ENCODE data around the gene BCDIN3D. TPM values are rescaled to one million over a fixed set of nuclear protein-coding genes. Genes with fewer than 3 reads are reported as not detected.

BCDIN3D gene
- total RNA-seq, 1 donor = 5.4 TPM

DNA sequence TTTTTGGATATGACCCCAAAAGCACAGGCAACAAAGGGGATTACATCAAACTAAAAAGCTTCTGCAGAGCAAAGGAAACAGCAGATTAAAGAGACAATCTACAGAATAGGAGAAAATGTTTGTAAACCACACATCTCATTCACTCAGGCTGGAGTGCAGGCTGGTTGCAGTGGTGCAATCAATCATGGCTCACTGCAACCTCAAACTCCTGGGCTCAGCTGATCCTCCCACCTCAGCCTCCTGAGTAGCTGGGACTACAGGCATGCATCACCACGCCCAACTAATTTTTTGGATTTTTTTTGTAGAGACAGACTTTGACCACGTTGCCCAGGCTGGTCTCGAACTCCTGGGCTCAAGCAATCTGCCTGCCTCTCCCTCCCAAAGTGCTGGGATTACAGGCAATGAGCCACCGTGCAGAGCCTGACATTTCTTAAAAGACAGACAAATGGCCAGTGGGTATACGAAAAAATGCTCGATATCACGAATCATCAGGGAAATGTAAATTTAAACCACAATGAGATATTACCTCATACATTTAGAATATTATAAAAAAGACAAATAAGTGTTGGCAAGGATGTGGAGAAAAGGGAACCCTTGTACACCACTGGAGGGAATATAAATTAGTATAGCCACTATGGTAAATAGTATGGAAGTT, 24.5 kb downstream of the BCDIN3D start:
- TF ChIP-seq, protein P1, sequence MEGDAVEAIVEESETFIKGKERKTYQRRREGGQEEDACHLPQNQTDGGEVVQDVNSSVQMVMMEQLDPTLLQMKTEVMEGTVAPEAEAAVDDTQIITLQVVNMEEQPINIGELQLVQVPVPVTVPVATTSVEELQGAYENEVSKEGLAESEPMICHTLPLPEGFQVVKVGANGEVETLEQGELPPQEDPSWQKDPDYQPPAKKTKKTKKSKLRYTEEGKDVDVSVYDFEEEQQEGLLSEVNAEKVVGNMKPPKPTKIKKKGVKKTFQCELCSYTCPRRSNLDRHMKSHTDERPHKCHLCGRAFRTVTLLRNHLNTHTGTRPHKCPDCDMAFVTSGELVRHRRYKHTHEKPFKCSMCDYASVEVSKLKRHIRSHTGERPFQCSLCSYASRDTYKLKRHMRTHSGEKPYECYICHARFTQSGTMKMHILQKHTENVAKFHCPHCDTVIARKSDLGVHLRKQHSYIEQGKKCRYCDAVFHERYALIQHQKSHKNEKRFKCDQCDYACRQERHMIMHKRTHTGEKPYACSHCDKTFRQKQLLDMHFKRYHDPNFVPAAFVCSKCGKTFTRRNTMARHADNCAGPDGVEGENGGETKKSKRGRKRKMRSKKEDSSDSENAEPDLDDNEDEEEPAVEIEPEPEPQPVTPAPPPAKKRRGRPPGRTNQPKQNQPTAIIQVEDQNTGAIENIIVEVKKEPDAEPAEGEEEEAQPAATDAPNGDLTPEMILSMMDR (IDR thresholded peaks at IDR 0.05; ENCODE audit: extremely low read depth, low read depth, low read length) = no peak
- Histone ChIP-seq H3K79me2 (ENCODE audit: insufficient read depth, low read length) (peaks cover 45% of the 10 kb centered on the region), H3K27me3 (ENCODE audit: insufficient read depth, low read length) (no peaks in the 10 kb centered on the region), H4K20me1 (ENCODE audit: insufficient read depth, low read length) (peaks cover 66% of the 10 kb centered on the region), H3K9me3 (ENCODE audit: low read depth, low read length) (no peaks in the 10 kb centered on the region), H3K36me3 (ENCODE audit: insufficient read depth, low read length) (peaks cover 16% of the 10 kb centered on the region), H3K4me2 (ENCODE audit: insufficient read depth, low read length) (no peak overlapping the region), H3K4me3 (ENCODE audit: insufficient read depth, low read length) (no peak overlapping the region), H3K4me1 (ENCODE audit: insufficient read depth, low read length) (peaks cover 5% of the 10 kb centered on the region), H3K27ac (ENCODE audit: low read depth, low read length) (no peak overlapping the region), H2AFZ (ENCODE audit: low read length) (no peak overlapping the region)
- no peak for DNase-seq (ENCODE audit: insufficient read length, low spot score, missing footprints)

DNA sequence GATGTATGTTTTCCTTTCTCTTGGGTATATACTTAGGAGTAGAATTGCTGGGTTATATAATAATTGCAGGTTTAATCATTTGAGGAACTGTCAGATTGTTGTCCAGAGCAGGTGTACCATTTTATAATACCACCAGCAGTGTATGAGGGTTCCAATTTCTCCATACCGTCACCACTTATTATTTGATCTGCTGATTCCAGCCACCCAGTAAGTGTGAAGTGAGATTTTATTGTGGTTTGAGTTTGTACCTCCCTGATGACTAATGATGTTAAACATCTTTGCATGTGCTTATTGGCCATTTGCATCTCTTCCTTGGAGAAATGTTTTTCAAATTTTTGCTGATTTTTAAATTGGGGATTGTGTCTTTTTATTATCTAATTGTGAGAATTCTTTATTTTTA, 29.8 kb downstream of the BCDIN3D start:
- H4K20me1 ChIP-seq (ENCODE audit: insufficient read depth, low read length) = peaks cover 65% of the 10 kb centered on the region
- H3K27me3 ChIP-seq (ENCODE audit: insufficient read depth, low read length) = no peaks in the 10 kb centered on the region
- TF ChIP-seq, protein P1 (IDR thresholded peaks at IDR 0.05; ENCODE audit: extremely low read depth, low read depth, low read length) = no peak
- no peak overlapping the region for H3K4me2 ChIP-seq (ENCODE audit: insufficient read depth, low read length)
- H3K79me2 ChIP-seq (ENCODE audit: insufficient read depth, low read length) = peaks cover 47% of the 10 kb centered on the region
- no peak overlapping the region for H2AFZ ChIP-seq (ENCODE audit: low read length)
- no peaks in the 10 kb centered on the region for H3K9me3 ChIP-seq (ENCODE audit: low read depth, low read length)
- H3K4me3 ChIP-seq (ENCODE audit: insufficient read depth, low read length) = no peak overlapping the region
- no peaks in the 10 kb centered on the region for H3K36me3 ChIP-seq (ENCODE audit: insufficient read depth, low read length)
- no peak overlapping the region for H3K27ac ChIP-seq (ENCODE audit: low read depth, low read length)
- DNase-seq (ENCODE audit: insufficient read length, low spot score, missing footprints) = peak; percentile 23
- peaks cover 11% of the 10 kb centered on the region for H3K4me1 ChIP-seq (ENCODE audit: insufficient read depth, low read length)

DNA sequence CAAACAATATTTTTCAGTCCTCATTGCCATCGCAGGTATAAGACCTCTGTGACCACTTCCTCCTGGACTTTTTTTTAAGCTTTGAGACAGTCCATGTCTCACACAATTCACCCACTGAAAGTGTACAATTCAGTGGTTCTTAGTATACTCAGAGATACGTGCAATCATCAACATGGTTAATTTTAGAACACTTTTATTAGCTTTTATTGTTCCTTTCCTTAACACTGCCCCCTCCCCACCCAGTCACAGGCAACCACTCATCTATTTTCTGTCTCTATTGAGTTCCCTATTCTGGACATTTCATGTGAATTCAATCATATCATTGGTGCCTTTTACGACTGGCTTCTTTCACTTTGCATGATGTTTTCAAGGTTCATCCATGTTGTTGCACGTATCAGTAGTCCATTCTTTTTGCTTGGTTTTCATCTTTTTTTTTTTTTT, 30.9 kb downstream of the BCDIN3D start:
- peaks cover 72% of the 10 kb centered on the region for H4K20me1 ChIP-seq (ENCODE audit: insufficient read depth, low read length)
- H3K4me1 ChIP-seq (ENCODE audit: insufficient read depth, low read length) = peaks cover 11% of the 10 kb centered on the region
- H3K4me2 ChIP-seq (ENCODE audit: insufficient read depth, low read length) = no peak overlapping the region
- peaks cover 58% of the 10 kb centered on the region for H3K79me2 ChIP-seq (ENCODE audit: insufficient read depth, low read length)
- TF ChIP-seq, protein P1 (IDR thresholded peaks at IDR 0.05; ENCODE audit: extremely low read depth, low read depth, low read length) = no peak
- H3K27ac ChIP-seq (ENCODE audit: low read depth, low read length) = no peak overlapping the region
- no peaks in the 10 kb centered on the region for H3K9me3 ChIP-seq (ENCODE audit: low read depth, low read length)
- no peak overlapping the region for H2AFZ ChIP-seq (ENCODE audit: low read length)
- H3K4me3 ChIP-seq (ENCODE audit: insufficient read depth, low read length) = no peak overlapping the region
- H3K27me3 ChIP-seq (ENCODE audit: insufficient read depth, low read length) = no peaks in the 10 kb centered on the region
- DNase-seq (ENCODE audit: insufficient read length, low spot score, missing footprints) = no peak
- no peaks in the 10 kb centered on the region for H3K36me3 ChIP-seq (ENCODE audit: insufficient read depth, low read length)

DNA sequence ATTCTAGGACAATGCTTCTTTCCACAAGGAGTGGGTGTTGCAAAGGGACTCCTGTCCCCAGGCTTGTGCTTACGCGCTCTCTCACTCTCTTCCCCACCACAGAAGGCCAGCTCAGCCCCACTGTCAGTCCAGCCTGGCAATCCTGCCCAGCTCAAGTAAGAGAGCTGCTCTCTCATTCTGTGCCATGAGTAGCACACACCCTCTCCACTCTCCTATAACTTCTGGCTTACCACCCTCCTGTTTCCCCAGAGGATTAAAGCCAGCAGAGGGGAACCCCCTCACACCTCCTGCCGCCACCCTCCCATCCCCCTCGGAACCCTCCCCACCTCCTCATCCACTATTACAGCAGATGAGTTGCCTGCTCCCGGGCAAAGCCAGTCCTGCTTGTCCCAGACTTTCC, 31.8 kb downstream of the BCDIN3D start:
- Histone ChIP-seq H3K9me3 (ENCODE audit: low read depth, low read length) (no peaks in the 10 kb centered on the region), H3K27ac (ENCODE audit: low read depth, low read length) (no peak overlapping the region), H3K4me2 (ENCODE audit: insufficient read depth, low read length) (no peak overlapping the region), H4K20me1 (ENCODE audit: insufficient read depth, low read length) (peaks cover 78% of the 10 kb centered on the region), H3K27me3 (ENCODE audit: insufficient read depth, low read length) (no peaks in the 10 kb centered on the region), H3K36me3 (ENCODE audit: insufficient read depth, low read length) (peaks cover under 1% of the 10 kb centered on the region), H3K4me1 (ENCODE audit: insufficient read depth, low read length) (peaks cover 11% of the 10 kb centered on the region), H2AFZ (ENCODE audit: low read length) (no peak overlapping the region), H3K4me3 (ENCODE audit: insufficient read depth, low read length) (no peak overlapping the region), H3K79me2 (ENCODE audit: insufficient read depth, low read length) (peaks cover 66% of the 10 kb centered on the region)
- DNase-seq (ENCODE audit: insufficient read length, low spot score, missing footprints) = no peak
- TF ChIP-seq, protein P1 (IDR thresholded peaks at IDR 0.05; ENCODE audit: extremely low read depth, low read depth, low read length) = no peak
